GM06990 (cell line): Measurements from ENCODE around the gene CENATAC.
"Not testable (repeated sequence)": the region's sequence is repeated elsewhere in the genome, so short reads cannot be mapped to it uniquely, and the experiment has no call there.

Experiments
- DNase-seq: peaks from one replicate; pipeline ENCODE4 v3.0.0-alpha.2; 2011; ENCODE audit not compliant: insufficient read length; ENCODE audit errors: extremely low read depth
- H3K27me3 ChIP-seq: replicated peaks from 2 replicates; pipeline ENCODE4 v1.6.0; 2011; ENCODE audit warnings: low read length; ENCODE audit not compliant: control insufficient read depth, insufficient read depth
- H3K36me3 ChIP-seq: 2 replicates; pipeline ENCODE4 v1.5.1; 2011; ENCODE audit warnings: low read length; ENCODE audit not compliant: control insufficient read depth, insufficient read depth
- H3K4me3 ChIP-seq: replicated peaks from 2 replicates; pipeline ENCODE4 v1.5.1; 2011; ENCODE audit warnings: low read depth, mild to moderate bottlenecking, control low read depth, low read length
- CTCF ChIP-seq: IDR thresholded peaks from 2 replicates; pipeline ENCODE4 v1.5.1; 2011; ENCODE audit warnings: low read length, control low read depth, mild to moderate bottlenecking, inconsistent platforms; ENCODE audit not compliant: insufficient read depth, poor library complexity, severe bottlenecking

Gene CENATAC

GRCh38 chr11:119016216-119017009 is 18.5 kb downstream of the CENATAC start:
- Histone ChIP-seq H3K36me3 (peaks cover 22% of the 10 kb centered on the region), H3K27me3 (no peaks in the 10 kb centered on the region), H3K4me3 (peak overlapping the region; percentile 86)
- DNase-seq, result no peak
- no peak for TF ChIP-seq CTCF

- H3K4me3 ChIP-seq, result peak overlapping the region; percentile 86
- not testable (repeated sequence) for DNase-seq, H3K27me3 ChIP-seq
- H3K36me3 ChIP-seq, result peaks cover 20% of the 10 kb centered on the region
These were observed 19.4 kb downstream of the CENATAC start for GRCh38 chr11:119017377-119017776.

- peak within 1 kb of the TSS; percentile 86 for H3K4me3 ChIP-seq
- no peaks in the 10 kb centered on the region for H3K27me3 ChIP-seq
- peaks cover 23% of the 10 kb centered on the region for H3K36me3 ChIP-seq
- DNase-seq, result peak; percentile 92
- TF ChIP-seq CTCF, result no peak
These were observed 20.4 kb downstream of the CENATAC start, which contains the start of the genes RPS25 and TRAPPC4 for GRCh38 chr11:119018074-119018938. Gene RPS25 (minus strand): TSS chr11:119018343. CDS start chr11:119018284, 59 bp downstream. Gene TRAPPC4 (plus strand): TSS chr11:119018766. CDS start chr11:119018796, 30 bp downstream.

- peaks cover 24% of the 10 kb centered on the region for H3K36me3 ChIP-seq
- TF ChIP-seq CTCF, result no peak
- peak overlapping the region; percentile 86 for H3K4me3 ChIP-seq
- no peak for DNase-seq
- no peaks in the 10 kb centered on the region for H3K27me3 ChIP-seq
These were observed 22.1 kb downstream of the CENATAC start for GRCh38 chr11:119019996-119020395.

GRCh38 chr11:119021631-119022030 is 23.7 kb downstream of the CENATAC start:
- H3K27me3 ChIP-seq, result no peaks in the 10 kb centered on the region
- peaks cover 20% of the 10 kb centered on the region for H3K36me3 ChIP-seq
- TF ChIP-seq CTCF, result no peak
- DNase-seq, result no peak
- no peak overlapping the region for H3K4me3 ChIP-seq

- peaks cover 21% of the 10 kb centered on the region for H3K36me3 ChIP-seq
- DNase-seq, result no peak
- no peaks in the 10 kb centered on the region for H3K27me3 ChIP-seq
- H3K4me3 ChIP-seq, result no peak overlapping the region
- no peak for TF ChIP-seq CTCF
These were observed 25.8 kb downstream of the CENATAC start for GRCh38 chr11:119023741-119024140.
